Brain microvascular endothelial cell (primary cell): Measurements from ENCODE around the gene TLL1.

Experiments
- DNase-seq: peaks from one replicate; pipeline ENCODE4 v3.0.0-alpha.2; 2020
- H3K27ac ChIP-seq: fragments of 250-450 bp; sonication (Bioruptor Pico); 2 replicates; pipeline ENCODE4 v1.5.1; 2020; ENCODE audit warnings: mild to moderate bottlenecking, moderate library complexity
- H3K27me3 ChIP-seq: fragments of 250-450 bp; sonication (Bioruptor Pico); replicated peaks from 2 replicates; pipeline ENCODE4 v1.5.1; 2020; ENCODE audit warnings: mild to moderate bottlenecking
- H3K36me3 ChIP-seq: fragments of 250-450 bp; sonication (Bioruptor Pico); replicated peaks from 2 replicates; pipeline ENCODE4 v1.5.1; 2020; ENCODE audit warnings: mild to moderate bottlenecking
- H3K4me3 ChIP-seq: 2 replicates; pipeline ENCODE4 v1.5.1; 2011; ENCODE audit warnings: low read depth, mild to moderate bottlenecking, control low read depth, low read length, moderate library complexity
- CTCF ChIP-seq: IDR thresholded peaks from 2 replicates; pipeline ENCODE4 v1.5.1; 2011; ENCODE audit warnings: low read depth, mild to moderate bottlenecking, moderate library complexity, low read length, control low read depth, inconsistent platforms; ENCODE audit errors: missing control alignments
- in situ Hi-C: cut with HindIII; loops from 2 replicates; pipeline ENCODE4 v1.10.0; 2017; ENCODE audit warnings: low sequenced_read_pairs, low pct_ligation_motif_present

Gene TLL1

GRCh38 chr4:165945991-165946390, 73.0 kb downstream of the TLL1 start:
- TF ChIP-seq CTCF = no peak
- H3K27ac ChIP-seq = no peak overlapping the region
- DNase-seq = no peak
- H3K36me3 ChIP-seq = no peaks in the 10 kb centered on the region
- no peaks in the 10 kb centered on the region for H3K27me3 ChIP-seq
- H3K4me3 ChIP-seq = no peak overlapping the region
- in situ Hi-C loops = no loop called here

GRCh38 chr4:165947019-165947418, 74.0 kb downstream of the TLL1 start:
- no peaks in the 10 kb centered on the region for H3K27me3 ChIP-seq
- H3K4me3 ChIP-seq = no peak overlapping the region
- DNase-seq = no peak
- in situ Hi-C loops = no loop called here
- no peaks in the 10 kb centered on the region for H3K36me3 ChIP-seq
- no peak overlapping the region for H3K27ac ChIP-seq
- TF ChIP-seq CTCF = no peak

GRCh38 chr4:165953181-165953580, 80.1 kb downstream of the TLL1 start:
- Histone ChIP-seq H3K27ac (no peak overlapping the region), H3K27me3 (no peaks in the 10 kb centered on the region), H3K4me3 (no peak overlapping the region), H3K36me3 (no peaks in the 10 kb centered on the region)
- in situ Hi-C loops = no loop called here
- TF ChIP-seq CTCF = no peak
- no peak for DNase-seq

- H3K4me3 ChIP-seq = no peak overlapping the region
- H3K36me3 ChIP-seq = no peaks in the 10 kb centered on the region
- no peak for TF ChIP-seq CTCF
- no peaks in the 10 kb centered on the region for H3K27me3 ChIP-seq
- in situ Hi-C loops = no loop called here
- no peak overlapping the region for H3K27ac ChIP-seq
- DNase-seq = no peak
Observed at GRCh38 chr4:165963621-165964020, 90.6 kb downstream of the TLL1 start.

- in situ Hi-C loops = no loop called here
- H3K27ac ChIP-seq = no peak overlapping the region
- no peak overlapping the region for H3K4me3 ChIP-seq
- no peak for TF ChIP-seq CTCF
- H3K27me3 ChIP-seq = no peaks in the 10 kb centered on the region
- no peak for DNase-seq
- H3K36me3 ChIP-seq = no peaks in the 10 kb centered on the region
Observed at GRCh38 chr4:165964591-165964990, 91.6 kb downstream of the TLL1 start.

- H3K27ac ChIP-seq = no peak overlapping the region
- in situ Hi-C loops = no loop called here
- no peak overlapping the region for H3K4me3 ChIP-seq
- DNase-seq = no peak
- H3K36me3 ChIP-seq = no peaks in the 10 kb centered on the region
- H3K27me3 ChIP-seq = no peaks in the 10 kb centered on the region
- TF ChIP-seq CTCF = no peak
Observed at GRCh38 chr4:165965503-165965902, 92.5 kb downstream of the TLL1 start.
